GM12864 (cell line): ENCODE results near the gene GP2.

Experiments used
- DNase-seq: peaks from one replicate; pipeline ENCODE4 v3.0.0-alpha.2; 2011; ENCODE audit warnings: low read depth
- H3K4me3 ChIP-seq: 2 replicates; pipeline ENCODE4 v1.5.1; 2011; ENCODE audit warnings: mild to moderate bottlenecking, low read depth, low read length, control low read depth
- CTCF ChIP-seq: IDR thresholded peaks from 2 replicates; pipeline ENCODE4 v1.5.1; 2011; ENCODE audit warnings: low read depth, mild to moderate bottlenecking, moderate library complexity, low read length, control low read depth, inconsistent platforms; ENCODE audit errors: missing control alignments

The GP2 gene

GRCh38 chr16:20320592-20320991 lies 6.7 kb downstream of the GP2 start:
- no peak for TF ChIP-seq CTCF

GRCh38 chr16:20320178-20320577 lies 7.1 kb downstream of the GP2 start:
- DNase-seq = no peak
- TF ChIP-seq CTCF = no peak
- no peak overlapping the region for H3K4me3 ChIP-seq

More at GRCh38 chr16:20320592-20320991, 6.7 kb downstream of the GP2 start:
- DNase-seq = no peak
- H3K4me3 ChIP-seq = no peak overlapping the region

- H3K4me3 ChIP-seq = no peak overlapping the region
- no peak for DNase-seq
- TF ChIP-seq CTCF = no peak
Observed at GRCh38 chr16:20319406-20319805, 7.9 kb downstream of the GP2 start.

GRCh38 chr16:20318437-20318836 lies 8.9 kb downstream of the GP2 start:
- TF ChIP-seq CTCF = no peak
- DNase-seq = no peak
- no peak overlapping the region for H3K4me3 ChIP-seq

DNA sequence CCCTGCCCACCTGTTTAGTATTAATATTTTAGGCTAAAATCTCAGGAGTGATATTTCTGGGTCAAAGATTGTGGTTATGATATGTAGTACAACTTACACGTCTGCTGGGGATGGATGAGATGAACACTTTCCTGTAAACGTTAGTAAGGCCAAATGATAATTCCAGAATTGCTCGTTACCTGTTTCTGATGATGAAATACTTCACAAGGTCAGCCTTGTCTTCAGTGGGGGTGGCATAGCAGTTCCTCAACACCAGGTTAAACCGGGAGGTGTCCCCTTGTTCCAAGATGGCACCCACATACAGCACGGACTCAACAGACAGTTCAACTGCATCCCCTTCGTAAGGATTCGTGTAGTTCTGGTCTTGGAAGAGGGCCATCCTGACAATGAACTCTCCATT lies 9.3 kb downstream of the GP2 start:
- no peak overlapping the region for H3K4me3 ChIP-seq
- TF ChIP-seq CTCF = no peak
- DNase-seq = no peak

- no peak for TF ChIP-seq CTCF
- no peak for DNase-seq
- no peak overlapping the region for H3K4me3 ChIP-seq
Observed at GRCh38 chr16:20317117-20317516, 10.2 kb downstream of the GP2 start.

GRCh38 chr16:20316715-20317114 lies 10.6 kb downstream of the GP2 start:
- H3K4me3 ChIP-seq = no peak overlapping the region
- no peak for DNase-seq
- no peak for TF ChIP-seq CTCF
